Heart right ventricle (tissue), 16 donors: ENCODE data around the gene TSPAN11. TPM values are rescaled to one million over a fixed set of nuclear protein-coding genes. Genes with fewer than 3 reads are reported as not detected.

Experiments
- ATAC-seq, 8 donors: fragments of 200-7000 bp; cut with Tn5 transposase; one replicate each; pipeline ENCODE4 v1.9.1; 2020; ENCODE audit warnings: mild to moderate bottlenecking in 8 of 8, moderate library complexity in 8 of 8, moderate number of reproducible peaks in 1 of 8
- DNase-seq, 2 donors: peaks; one replicate each; pipeline ENCODE4 v3.0.0-alpha.2; 2020
- H3K27ac ChIP-seq, 10 donors: fragments of 200-600 bp; sonication (generic) in 2 of 10; one replicate each; pipeline versions ENCODE4 v1.5.0 to v1.8.0; 2020 to 2022; ENCODE audit warnings: mild to moderate bottlenecking in 3 of 10
- H3K27me3 ChIP-seq, 7 donors: fragments of 200-600 bp; one replicate each; pipeline ENCODE4 v1.8.0; 2021 to 2022; ENCODE audit warnings: mild to moderate bottlenecking in 2 of 7
- H3K36me3 ChIP-seq, 9 donors: fragments of 200-600 bp; sonication (generic) in 1 of 9; one replicate each; pipeline versions ENCODE4 v1.5.0 to v1.8.0; 2020 to 2022; ENCODE audit warnings: mild to moderate bottlenecking in 2 of 9
- H3K4me1 ChIP-seq, 9 donors: fragments of 200-600 bp; sonication (generic) in 1 of 9; one replicate each; pipeline versions ENCODE4 v1.5.0 to v1.8.0; 2020 to 2022; ENCODE audit warnings: mild to moderate bottlenecking in 4 of 9
- H3K4me3 ChIP-seq, 10 donors: fragments of 200-600 bp; sonication (generic) in 2 of 10; one replicate each; pipeline versions ENCODE4 v1.5.0 to v1.8.0; 2020 to 2022; ENCODE audit warnings: mild to moderate bottlenecking in 7 of 10, moderate library complexity in 2 of 10
- H3K9me3 ChIP-seq, 11 donors: fragments of 200-600 bp in 10 of 11; sonication (generic) in 2 of 11; one replicate each; pipeline versions ENCODE4 v1.5.0 to v1.8.0; 2013 to 2022; ENCODE audit warnings: mild to moderate bottlenecking in 2 of 11, control low read depth in 1 of 11, moderate library complexity in 1 of 11
- CTCF ChIP-seq, 9 donors: fragments of 200-600 bp; sonication (generic) in 2 of 9; IDR thresholded peaks; one replicate each; pipeline versions ENCODE4 v1.5.0 to v1.8.0; 2021 to 2022; ENCODE audit warnings: antibody characterized with exemption in 9 of 9, mild to moderate bottlenecking in 5 of 9, moderate library complexity in 1 of 9
- WGBS, 2 donors: extraction: QIAGEN DNeasy Blood & Tissue Kit; methylation state at CpG; one replicate each; pipeline ENCODE4 v1.1.7; 2013; ENCODE audit warnings: inconsistent platforms in 1 of 2; 5-methylcytosine and 5-hydroxymethylcytosine counted together
- intact Hi-C, 10 donors: fragments of 100-400 bp; cut with DNase I; formaldehyde crosslinking; loops; one replicate each; pipeline versions ENCODE4 v1.11.1 to v1.14.2; 2022
- polyA plus RNA-seq, 2 donors: library from polyadenylated mRNA; stranded (reverse); fragments of 200-250 nt; gene quantifications; one replicate each; pipeline ENCODE4 v1.2.3, GENCODE V29; 2013
- total RNA-seq, 10 donors: library from RNA; stranded (reverse); fragmentation: NEBNext Ultra II Directional in 3 of 10; extraction: Animal tissue kit (Norgen Biotek cat#: 25700) in 3 of 10; gene quantifications; one replicate each; pipeline versions ENCODE4 v1.2.1 to v1.2.4, GENCODE V29; 2021 to 2023
- donor health status: Arrhythmogenic right ventricular cardiomyopathy.
- donor health status: ischemic (EF 13 %, LVEDD 7.1; RV severe dilation, severe dysfunction).
- donor health status: healthy with polysubstance abuse.
- donor health status: DM: no; HTN: yes; CAD: no.
- donor health status: DM: no; HTN: no; CAD: no.
- donor health status: ischemic (EF 25% LVEDD 6.9; RV normal size, moderate dysfunction).
- donor health status: ischemic (EF 25% LVEDD 5.7; RV mildly dilated, moderate dysfunction).
- donor health status: healthy.
- donor health status: DM: yes; HTN: yes; CAD: no.
- donor health status: Ischemic cardiomyopathy.
- donor health status: ischemic (EF 35%, LVEDD 5.7; RV mildly dilated, moderate dysfunction).
- donor health status: nonischemic (EF 11% LVEDD 7.7; RV severe dilation, severe dysfunction).
- donor health status: DM: yes; HTN: yes; CAD: no.
- donor health status: PGD.
- donor health status: ischemic (EF 29% LVEDD 5.4; RV normal size, mild dysfunction).
- donor health status: nonischemic (EF 23%, LVEDD 6.1; RV moderate dilation, normal function).

Gene TSPAN11
- total and polyA plus RNA-seq, 12 donors = 0.60 to 2.9 (median 0.94) TPM

DNA sequence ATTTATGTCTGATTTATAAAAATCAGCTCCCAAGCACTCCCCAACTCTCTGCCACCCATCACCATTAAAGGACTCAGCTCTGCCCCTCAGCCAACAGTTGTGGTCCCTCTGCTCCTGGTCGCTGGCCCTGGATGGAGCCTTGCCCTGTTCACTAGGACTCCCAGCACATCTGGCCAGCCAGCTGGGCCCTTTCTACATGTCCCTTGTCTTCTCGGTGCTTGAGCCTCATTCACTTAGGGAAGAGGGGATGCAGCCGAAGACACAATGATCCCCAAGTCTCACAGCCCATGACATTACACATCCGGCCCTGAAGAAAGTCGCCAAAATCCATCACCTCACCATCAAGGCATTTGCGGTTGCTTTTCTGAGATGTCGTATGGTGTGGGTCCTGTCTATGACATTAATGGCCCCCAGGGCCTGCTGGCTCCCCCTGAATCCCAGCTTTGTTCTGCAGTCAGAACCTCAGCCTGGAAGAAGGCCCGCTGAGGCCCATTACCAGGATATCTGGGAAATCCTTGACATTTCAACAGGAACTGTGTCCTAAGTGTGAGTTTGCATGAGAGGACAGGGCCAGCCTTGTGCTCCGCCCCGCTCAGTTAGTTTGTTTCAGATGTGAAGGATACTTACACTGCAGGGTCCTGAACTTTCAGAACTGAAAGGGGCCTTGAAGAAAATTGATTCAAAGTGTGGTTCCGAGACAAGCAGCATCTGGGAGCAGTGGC, 19.1 kb downstream of the TSPAN11 start:
- Histone ChIP-seq H3K4me3 (no peak overlapping the region), H3K36me3 (no peaks in the 10 kb centered on the region), H3K4me1 (no peaks in the 10 kb centered on the region), H3K27ac (peak overlapping the region in 1 of 10 donors; percentile 60), H3K27me3 (no peaks in the 10 kb centered on the region), H3K9me3 (no peaks in the 10 kb centered on the region)
- TF ChIP-seq CTCF (IDR thresholded peaks at IDR 0.05) = no peak
- DNase-seq (peak in 1 of 2 donors; percentile 17), ATAC-seq (peak in 6 of 8 donors; percentile 28 to 65 (median 38))
- 85 to 87% methylated on average over 11 of the region's 11 CpGs for WGBS, 2 donors
- intact Hi-C loops = no loop called here

DNA sequence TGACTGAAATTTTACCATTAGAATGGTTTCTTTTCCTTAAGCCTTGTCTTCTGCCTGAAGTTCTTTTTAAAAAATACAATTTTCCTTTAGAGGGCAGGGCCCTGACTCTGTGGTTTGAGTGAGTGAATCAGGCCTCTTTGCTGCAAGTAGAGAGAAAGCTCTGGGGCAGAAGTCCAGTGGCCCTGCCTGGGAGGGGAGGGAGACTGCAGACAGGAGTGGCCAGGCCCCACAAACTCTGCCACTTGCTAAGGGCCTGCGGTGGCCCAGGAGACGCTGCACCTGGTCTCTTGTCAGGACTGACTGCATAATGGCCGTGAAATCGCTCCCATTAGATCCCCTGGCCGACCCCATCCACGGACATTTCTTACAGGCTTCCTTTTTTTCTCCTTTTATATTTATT, 25.5 kb downstream of the TSPAN11 start:
- Histone ChIP-seq H3K4me1 (peaks cover 0 to 6% (median 3%) of the 10 kb centered on the region in 9 donors), H3K36me3 (no peaks in the 10 kb centered on the region), H3K27ac (no peak overlapping the region), H3K27me3 (no peaks in the 10 kb centered on the region), H3K9me3 (peaks cover 0 to 5% (median 0%) of the 10 kb centered on the region in 11 donors), H3K4me3 (no peak overlapping the region)
- TF ChIP-seq CTCF (IDR thresholded peaks at IDR 0.05) = no peak
- DNase-seq (no peak), ATAC-seq (no peak)
- intact Hi-C loops = no loop called here
- WGBS, 2 donors = 82 to 92% methylated on average over 6 of the region's 6 CpGs

GRCh38 chr12:30953257-30953656, 26.7 kb downstream of the TSPAN11 start:
- TF ChIP-seq CTCF (IDR thresholded peaks at IDR 0.05) = no peak
- DNase-seq = no peak
- peaks cover 0 to 5% (median 0%) of the 10 kb centered on the region in 11 donors for H3K9me3 ChIP-seq
- ATAC-seq = no peak
- H3K27ac ChIP-seq = no peak overlapping the region
- H3K36me3 ChIP-seq = no peaks in the 10 kb centered on the region
- 95 to 98% methylated on average over 2 of the region's 2 CpGs for WGBS, 2 donors
- no peaks in the 10 kb centered on the region for H3K27me3 ChIP-seq
- intact Hi-C loops = no loop called here
- H3K4me1 ChIP-seq = peaks cover 0 to 6% (median 3%) of the 10 kb centered on the region in 9 donors
- no peak overlapping the region for H3K4me3 ChIP-seq

GRCh38 chr12:30953951-30954751, 27.6 kb downstream of the TSPAN11 start:
- TF ChIP-seq CTCF (IDR thresholded peaks at IDR 0.05) = no peak
- Histone ChIP-seq H3K36me3 (no peaks in the 10 kb centered on the region), H3K4me1 (peaks cover 0 to 6% (median 3%) of the 10 kb centered on the region in 9 donors), H3K9me3 (peaks cover 0 to 5% (median 0%) of the 10 kb centered on the region in 11 donors), H3K4me3 (no peak overlapping the region), H3K27ac (peak overlapping the region in 2 of 10 donors; percentile 28 to 34), H3K27me3 (no peaks in the 10 kb centered on the region)
- ATAC-seq = peak; percentile 34 to 89 (median 76)
- intact Hi-C loops = no loop called here
- DNase-seq = no peak
- WGBS, 2 donors = 69 to 80% methylated on average over 6 of the region's 6 CpGs
